Mesenchymal stem cell (in vitro differentiated cells and primary cell): Measurements from ENCODE around the gene CDC42SE2.

Experiments used
- DNase-seq: peaks from one replicate; pipeline ENCODE4 v3.0.0-alpha.2; 2013
- H2AFZ ChIP-seq: one replicate; pipeline ENCODE4 v1.6.1; 2013; ENCODE audit warnings: low read depth, mild to moderate bottlenecking, control low read depth, inconsistent platforms, low read length, moderate library complexity
- H2AK5ac ChIP-seq: 2 replicates; pipeline ENCODE4 v1.6.1; 2013; ENCODE audit warnings: low read length, moderate library complexity, mild to moderate bottlenecking, inconsistent platforms; ENCODE audit not compliant: severe bottlenecking
- H2BK120ac ChIP-seq: one replicate; pipeline ENCODE4 v1.6.1; 2013; ENCODE audit warnings: low read depth, mild to moderate bottlenecking, inconsistent platforms, low read length, moderate library complexity
- H2BK12ac ChIP-seq, 2 experiments: one replicate each; pipeline ENCODE4 v1.6.1; 2013; ENCODE audit warnings: inconsistent platforms in 2 of 2, low read length in 2 of 2, mild to moderate bottlenecking in 2 of 2, moderate library complexity in 2 of 2, control low read depth in 1 of 2
- H2BK15ac ChIP-seq: one replicate; pipeline ENCODE4 v1.6.1; 2013; ENCODE audit warnings: mild to moderate bottlenecking, low read depth, inconsistent platforms; ENCODE audit not compliant: poor library complexity, severe bottlenecking
- H2BK5ac ChIP-seq: 2 replicates; pipeline ENCODE4 v1.6.1; 2013; ENCODE audit warnings: low read depth, mild to moderate bottlenecking, low read length, control low read depth, inconsistent platforms; ENCODE audit not compliant: poor library complexity, severe bottlenecking
- H3K14ac ChIP-seq, 2 experiments: one replicate each; pipeline ENCODE4 v1.6.1; 2013; ENCODE audit warnings: inconsistent platforms in 2 of 2, low read length in 2 of 2, control low read depth in 1 of 2, mild to moderate bottlenecking in 1 of 2, moderate library complexity in 1 of 2
- H3K18ac ChIP-seq, 2 experiments: one replicate each; pipeline ENCODE4 v1.6.1; 2013; ENCODE audit warnings: inconsistent platforms in 2 of 2, low read length in 2 of 2, control low read depth in 1 of 2, low read depth in 1 of 2, mild to moderate bottlenecking in 1 of 2
- H3K23ac ChIP-seq, 2 experiments: one replicate each; pipeline ENCODE4 v1.6.1; 2013; ENCODE audit warnings: inconsistent platforms in 2 of 2, low read length in 2 of 2, mild to moderate bottlenecking in 2 of 2, moderate library complexity in 2 of 2, control low read depth in 1 of 2
- H3K27ac ChIP-seq: 2 replicates; pipeline ENCODE4 v1.5.1; 2013; ENCODE audit warnings: mild to moderate bottlenecking, moderate library complexity, low read length, control low read depth, inconsistent platforms; ENCODE audit not compliant: poor library complexity, severe bottlenecking
- H3K27me3 ChIP-seq, 2 experiments: 2 replicates each; pipeline versions ENCODE4 v1.6.1 to v1.7.0; 2013; ENCODE audit warnings: low read length in 2 of 2, mild to moderate bottlenecking in 2 of 2, moderate library complexity in 2 of 2, control low read depth in 1 of 2, inconsistent platforms in 1 of 2; ENCODE audit not compliant: control insufficient read depth in 1 of 2, insufficient read depth in 1 of 2
- H3K36me3 ChIP-seq, 2 experiments: 2 replicates each; pipeline versions ENCODE4 v1.6.1 to v1.7.0; 2013; ENCODE audit warnings: low read length in 2 of 2, control low read depth in 1 of 2, inconsistent platforms in 1 of 2, low read depth in 1 of 2, mild to moderate bottlenecking in 1 of 2; ENCODE audit not compliant: insufficient read depth in 2 of 2, control insufficient read depth in 1 of 2
- H3K4ac ChIP-seq, 2 experiments: one replicate each; pipeline ENCODE4 v1.6.1; 2013; ENCODE audit warnings: inconsistent platforms in 2 of 2, low read length in 2 of 2, mild to moderate bottlenecking in 2 of 2, moderate library complexity in 2 of 2, control low read depth in 1 of 2, low read depth in 1 of 2
- H3K4me1 ChIP-seq: 2 replicates; pipeline ENCODE4 v1.6.1; 2013; ENCODE audit warnings: low read depth, low read length, control low read depth; ENCODE audit not compliant: control insufficient read depth, insufficient read depth
- H3K4me2 ChIP-seq: 2 replicates; pipeline ENCODE4 v1.6.1; 2013; ENCODE audit warnings: low read length, mild to moderate bottlenecking, inconsistent platforms; ENCODE audit not compliant: poor library complexity, severe bottlenecking
- H3K4me3 ChIP-seq, 2 experiments: 2 replicates each; pipeline versions ENCODE4 v1.5.1 to v1.7.0; 2013; ENCODE audit warnings: low read length in 2 of 2, mild to moderate bottlenecking in 2 of 2, control low read depth in 1 of 2, low read depth in 1 of 2; ENCODE audit not compliant: insufficient read depth in 1 of 2
- H3K79me1 ChIP-seq: replicated peaks from 2 replicates; pipeline ENCODE4 v1.6.1; 2013; ENCODE audit warnings: mild to moderate bottlenecking, control low read depth, low read length, inconsistent platforms; ENCODE audit not compliant: poor library complexity, severe bottlenecking
- H3K9ac ChIP-seq: 2 replicates; pipeline ENCODE4 v1.7.0; 2013; ENCODE audit warnings: mild to moderate bottlenecking, low read length, moderate library complexity
- H3K9me3 ChIP-seq: 2 replicates; pipeline ENCODE4 v1.7.0; 2013; ENCODE audit warnings: mild to moderate bottlenecking, low read length; ENCODE audit not compliant: control insufficient read depth
- H4K8ac ChIP-seq: one replicate; pipeline ENCODE4 v1.6.1; 2013; ENCODE audit warnings: inconsistent platforms, mild to moderate bottlenecking, low read length, moderate library complexity
- H4K91ac ChIP-seq: one replicate; pipeline ENCODE4 v1.6.1; 2013; ENCODE audit warnings: mild to moderate bottlenecking, low read length, inconsistent platforms
- WGBS: methylation state at CpG from one replicate; pipeline ENCODE4 v1.1.7; 2013; ENCODE audit warnings: mixed read lengths; 5-methylcytosine and 5-hydroxymethylcytosine counted together

The CDC42SE2 gene

GRCh38 chr5:131296213-131296672, 32.4 kb downstream of the CDC42SE2 start:
- Histone ChIP-seq H2BK12ac (no peak overlapping the region), H2BK120ac (no peak overlapping the region), H3K9me3 (no peaks in the 10 kb centered on the region), H3K36me3 (no peaks in the 10 kb centered on the region), H4K8ac (no peak overlapping the region), H3K14ac (no peak overlapping the region), H4K91ac (no peak overlapping the region), H2BK15ac (no peak overlapping the region), H3K4me2 (no peak overlapping the region), H3K27ac (no peak overlapping the region), H2BK5ac (no peak overlapping the region), H3K4me3 (no peak overlapping the region), H2AK5ac (no peak overlapping the region), H2AFZ (no peak overlapping the region), H3K23ac (no peak overlapping the region), H3K4me1 (no peaks in the 10 kb centered on the region), H3K27me3 (no peaks in the 10 kb centered on the region), H3K4ac (no peak overlapping the region), H3K18ac (no peak overlapping the region), H3K9ac (no peak overlapping the region), H3K79me1 (peaks cover 12% of the 10 kb centered on the region)
- DNase-seq: no peak
- 98% methylated on average over 2 of the region's 2 CpGs for WGBS

- no peak overlapping the region for H3K27ac ChIP-seq
- H2BK5ac ChIP-seq: no peak overlapping the region
- no peak overlapping the region for H2BK15ac ChIP-seq
- H3K9me3 ChIP-seq: no peaks in the 10 kb centered on the region
- no peaks in the 10 kb centered on the region for H3K27me3 ChIP-seq
- H3K14ac ChIP-seq: no peak overlapping the region
- no peak overlapping the region for H3K4me2 ChIP-seq
- H3K18ac ChIP-seq: no peak overlapping the region
- WGBS: 97% methylated on average over 5 of the region's 5 CpGs
- H3K4me1 ChIP-seq: no peaks in the 10 kb centered on the region
- H3K36me3 ChIP-seq: no peaks in the 10 kb centered on the region
- no peak overlapping the region for H3K23ac ChIP-seq
- no peak overlapping the region for H2AFZ ChIP-seq
- H4K91ac ChIP-seq: no peak overlapping the region
- H3K4me3 ChIP-seq: no peak overlapping the region
- no peak for DNase-seq
- H4K8ac ChIP-seq: no peak overlapping the region
- no peak overlapping the region for H2BK12ac ChIP-seq
- H2AK5ac ChIP-seq: no peak overlapping the region
- no peak overlapping the region for H3K9ac ChIP-seq
- H3K4ac ChIP-seq: no peak overlapping the region
- peaks cover 11% of the 10 kb centered on the region for H3K79me1 ChIP-seq
- no peak overlapping the region for H2BK120ac ChIP-seq
Measured at GRCh38 chr5:131297886-131298285, 34.0 kb downstream of the CDC42SE2 start.

- Histone ChIP-seq H2BK15ac (no peak overlapping the region), H3K36me3 (no peaks in the 10 kb centered on the region), H4K8ac (no peak overlapping the region), H2BK12ac (no peak overlapping the region), H3K9me3 (no peaks in the 10 kb centered on the region), H3K4me1 (no peaks in the 10 kb centered on the region), H3K14ac (no peak overlapping the region), H3K4ac (no peak overlapping the region), H3K27ac (no peak overlapping the region), H3K27me3 (no peaks in the 10 kb centered on the region), H3K4me2 (no peak overlapping the region), H2AFZ (no peak overlapping the region), H2BK120ac (no peak overlapping the region), H3K79me1 (peaks cover 11% of the 10 kb centered on the region), H2AK5ac (no peak overlapping the region), H2BK5ac (no peak overlapping the region), H3K18ac (no peak overlapping the region), H3K9ac (no peak overlapping the region), H3K23ac (no peak overlapping the region), H4K91ac (no peak overlapping the region), H3K4me3 (no peak overlapping the region)
- no peak for DNase-seq
- WGBS: 96% methylated on average over 3 of the region's 3 CpGs
Measured at GRCh38 chr5:131299465-131299864, 35.6 kb downstream of the CDC42SE2 start.

GRCh38 chr5:131302506-131302905, 38.7 kb downstream of the CDC42SE2 start:
- H3K9me3 ChIP-seq: no peaks in the 10 kb centered on the region
- 78% methylated on average over 3 of the region's 6 CpGs for WGBS
- no peak overlapping the region for H3K4ac ChIP-seq

More at GRCh38 chr5:131302506-131302905, 38.7 kb downstream of the CDC42SE2 start:
- Histone ChIP-seq H3K36me3 (no peaks in the 10 kb centered on the region), H4K91ac (no peak overlapping the region), H3K9ac (no peak overlapping the region), H3K4me1 (no peaks in the 10 kb centered on the region), H3K4me2 (no peak overlapping the region), H3K79me1 (peaks cover 9% of the 10 kb centered on the region), H3K4me3 (no peak overlapping the region), H3K18ac (no peak overlapping the region), H2AFZ (no peak overlapping the region), H2BK12ac (no peak overlapping the region), H2BK15ac (no peak overlapping the region), H3K14ac (no peak overlapping the region), H3K27me3 (no peaks in the 10 kb centered on the region), H3K27ac (no peak overlapping the region), H3K23ac (no peak overlapping the region), H2AK5ac (no peak overlapping the region), H2BK5ac (no peak overlapping the region), H2BK120ac (no peak overlapping the region), H4K8ac (no peak overlapping the region)
- peak; percentile 11 for DNase-seq
